Astrocyte (in vitro differentiated cells and primary cell): Measurements from ENCODE around the gene RIMBP2.

Source experiments
- EZH2 ChIP-seq: IDR thresholded peaks from 2 replicates; pipeline ENCODE4 v1.6.1; 2012; ENCODE audit warnings: mild to moderate bottlenecking, low read length, inconsistent platforms; ENCODE audit not compliant: insufficient read depth
- TF ChIP-seq, protein P1 (sequence below): IDR thresholded peaks from 2 replicates; pipeline ENCODE4 v1.5.1; 2011; ENCODE audit warnings: low read depth, mild to moderate bottlenecking, inconsistent platforms, low read length, moderate library complexity; ENCODE audit not compliant: insufficient read depth

GRCh38 chr12:130423136-130423535 is 293.0 kb downstream of the RIMBP2 start:
- TF ChIP-seq EZH2 = no peak
- TF ChIP-seq, protein P1, sequence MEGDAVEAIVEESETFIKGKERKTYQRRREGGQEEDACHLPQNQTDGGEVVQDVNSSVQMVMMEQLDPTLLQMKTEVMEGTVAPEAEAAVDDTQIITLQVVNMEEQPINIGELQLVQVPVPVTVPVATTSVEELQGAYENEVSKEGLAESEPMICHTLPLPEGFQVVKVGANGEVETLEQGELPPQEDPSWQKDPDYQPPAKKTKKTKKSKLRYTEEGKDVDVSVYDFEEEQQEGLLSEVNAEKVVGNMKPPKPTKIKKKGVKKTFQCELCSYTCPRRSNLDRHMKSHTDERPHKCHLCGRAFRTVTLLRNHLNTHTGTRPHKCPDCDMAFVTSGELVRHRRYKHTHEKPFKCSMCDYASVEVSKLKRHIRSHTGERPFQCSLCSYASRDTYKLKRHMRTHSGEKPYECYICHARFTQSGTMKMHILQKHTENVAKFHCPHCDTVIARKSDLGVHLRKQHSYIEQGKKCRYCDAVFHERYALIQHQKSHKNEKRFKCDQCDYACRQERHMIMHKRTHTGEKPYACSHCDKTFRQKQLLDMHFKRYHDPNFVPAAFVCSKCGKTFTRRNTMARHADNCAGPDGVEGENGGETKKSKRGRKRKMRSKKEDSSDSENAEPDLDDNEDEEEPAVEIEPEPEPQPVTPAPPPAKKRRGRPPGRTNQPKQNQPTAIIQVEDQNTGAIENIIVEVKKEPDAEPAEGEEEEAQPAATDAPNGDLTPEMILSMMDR = no peak
